8988T (cell line): ENCODE data around the gene RMI1.

Experiments used
- DNase-seq: peaks from one replicate; pipeline ENCODE4 v3.0.0; 2011

RMI1 gene

GRCh38 chr9:83971485-83971884 is 9.1 kb upstream of the RMI1 start:
- no peak for DNase-seq

GRCh38 chr9:83972286-83972685 is 8.3 kb upstream of the RMI1 start:
- no peak for DNase-seq

- DNase-seq: no peak
Measured at GRCh38 chr9:83975300-83975699, 5.3 kb upstream of the RMI1 start.

- DNase-seq: no peak
Measured at GRCh38 chr9:83976372-83976771, 4.2 kb upstream of the RMI1 start.

- DNase-seq: no peak
Measured at GRCh38 chr9:83977196-83977595, 3.4 kb upstream of the RMI1 start.

- peak; percentile 64 for DNase-seq
Measured at GRCh38 chr9:83978992-83979811, 1.4 kb upstream of the RMI1 start.

GRCh38 chr9:83979812-83980394 is 702 bp upstream of the RMI1 start, which contains the start of gene HNRNPK:
HNRNPK (minus strand) TSS chr9:83980215; CDS start chr9:83978252, 1,963 bp downstream.
- DNase-seq: peak; percentile 84

GRCh38 chr9:83981126-83981871 is 694 bp downstream of the RMI1 start:
- DNase-seq: no peak

GRCh38 chr9:83986195-83986594 is 5.6 kb downstream of the RMI1 start:
- DNase-seq: no peak

GRCh38 chr9:83986765-83987401 is 6.3 kb downstream of the RMI1 start:
- DNase-seq: no peak

GRCh38 chr9:83987402-83987791 is 6.8 kb downstream of the RMI1 start:
- no peak for DNase-seq

- DNase-seq: no peak
Measured at GRCh38 chr9:83988411-83988810, 7.8 kb downstream of the RMI1 start.

- DNase-seq: no peak
Measured at GRCh38 chr9:83991355-83991754, 10.8 kb downstream of the RMI1 start.

GRCh38 chr9:83992407-83992806 is 11.8 kb downstream of the RMI1 start:
- no peak for DNase-seq

GRCh38 chr9:83992901-83993300 is 12.3 kb downstream of the RMI1 start:
- no peak for DNase-seq

- DNase-seq: no peak
Measured at GRCh38 chr9:83996126-83996525, 15.5 kb downstream of the RMI1 start.

GRCh38 chr9:83999141-83999918 is 18.7 kb downstream of the RMI1 start:
- DNase-seq: no peak

GRCh38 chr9:84000186-84000585 is 19.6 kb downstream of the RMI1 start:
- no peak for DNase-seq

- no peak for DNase-seq
Measured at GRCh38 chr9:84001621-84002020, 21.0 kb downstream of the RMI1 start.

GRCh38 chr9:84002344-84002743 is 21.7 kb downstream of the RMI1 start:
- no peak for DNase-seq

GRCh38 chr9:84003246-84003645 is 22.6 kb downstream of the RMI1 start:
- DNase-seq: no peak

GRCh38 chr9:84007662-84008061 is 27.1 kb downstream of the RMI1 start:
- no peak for DNase-seq
